Stimulated activated CD4-positive, alpha-beta T cell treated with anti-CD3 and anti-CD28 coated beads, Interleukin-12 subunit alpha, Interleukin-12 subunit beta, amount 100 ng/mL, for 48 hours (primary cell): ENCODE data around the gene SSC4D.
"Not testable (repeated sequence)": the region's sequence is repeated elsewhere in the genome, so short reads cannot be mapped to it uniquely, and the experiment has no call there.

ENCODE experiments used
- DNase-seq, 3 donors: peaks; one replicate each; pipeline ENCODE4 v3.0.0-alpha.2; 2020; ENCODE audit warnings: low read depth in 2 of 3, low spot score in 1 of 3

SSC4D gene

DNA sequence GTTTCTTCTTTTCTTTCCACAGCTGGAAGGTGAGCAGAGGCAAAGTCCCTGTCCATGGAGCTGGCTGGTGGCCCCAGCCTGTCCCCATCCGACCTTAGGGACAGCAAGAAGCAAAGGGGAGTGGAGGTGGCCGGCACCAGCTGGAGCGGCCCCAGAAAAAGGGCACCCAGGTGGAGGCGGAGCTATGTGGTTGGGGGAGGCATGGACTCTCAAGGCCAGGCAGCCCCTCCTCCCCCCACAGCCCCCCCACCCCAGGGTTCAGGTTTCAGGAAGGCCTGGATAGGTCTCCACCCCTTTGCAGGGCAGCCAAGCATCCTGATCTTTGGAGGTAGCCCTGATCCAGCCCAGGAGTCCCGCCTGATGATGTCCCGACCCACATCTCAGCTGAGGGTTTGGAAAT, at the start of gene SSC4D:
TSS of gene SSC4D (minus strand) at position 161 of the 400 bp plus-strand sequence. CDS start 5,258 bp downstream, outside the sequence.
- DNase-seq, result no peak

DNA sequence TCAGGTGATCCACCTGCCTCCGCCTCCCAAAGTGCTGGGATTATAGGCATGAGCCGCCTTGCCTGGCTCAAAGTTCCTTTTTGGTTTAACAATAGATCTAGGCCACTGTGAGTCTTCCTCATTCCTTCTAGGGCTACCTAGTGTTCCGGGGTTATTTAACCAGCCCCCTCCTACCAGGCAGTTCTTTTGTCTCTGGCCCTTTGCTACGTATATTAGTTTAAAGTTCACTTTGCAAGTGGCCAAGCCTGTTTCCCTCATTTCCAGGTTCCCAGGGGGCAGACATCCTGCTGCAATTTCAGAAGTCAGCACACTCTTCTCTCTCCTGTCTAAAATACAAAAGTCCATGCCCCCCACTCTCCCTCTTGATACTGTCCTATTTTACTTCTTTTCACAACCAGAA, 49.0 kb upstream of the SSC4D start:
- not testable (repeated sequence) for DNase-seq

DNA sequence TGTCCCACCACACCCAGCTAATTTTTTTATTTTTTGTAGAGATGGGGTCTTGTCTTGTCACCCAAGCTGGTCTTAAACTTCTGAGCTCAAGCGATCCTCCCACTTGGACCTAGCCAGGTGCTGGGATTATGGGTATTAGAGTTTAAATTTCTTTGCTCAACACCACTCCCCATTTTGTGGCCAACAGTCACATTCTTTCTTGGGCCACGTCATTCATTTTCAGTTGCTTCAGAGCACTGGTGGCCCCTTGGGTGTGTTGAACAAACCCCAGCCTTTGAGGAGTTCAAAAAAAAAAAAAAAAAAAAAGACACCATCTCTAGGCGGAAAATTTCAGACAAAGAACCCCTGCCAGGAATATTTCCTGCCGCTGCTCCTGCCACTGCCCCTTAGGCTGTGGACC, 47.5 kb upstream of the SSC4D start:
- DNase-seq, result not testable (repeated sequence)

DNA sequence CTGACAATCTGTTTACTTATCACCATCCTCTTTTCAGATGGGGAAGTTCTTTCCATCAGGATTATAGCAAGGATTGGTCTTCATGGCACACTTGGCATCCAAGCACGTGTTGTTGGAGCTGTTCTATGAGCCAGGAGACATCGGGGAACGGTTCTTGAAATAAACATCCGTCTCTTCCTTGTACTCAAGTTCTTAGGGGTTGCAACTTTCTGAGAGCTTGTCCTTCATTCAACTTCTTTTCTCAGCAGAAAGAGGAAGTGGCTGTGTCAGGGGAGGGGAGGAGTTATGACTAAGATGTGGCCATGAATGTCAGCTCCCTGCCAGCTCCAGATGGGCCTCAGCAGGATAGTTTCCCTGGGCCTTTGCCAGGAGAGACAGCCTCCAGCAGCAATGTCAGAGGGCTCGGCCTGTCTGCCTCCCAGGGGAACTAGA, 36.1 kb upstream of the SSC4D start:
- DNase-seq, result not testable (repeated sequence)

DNA sequence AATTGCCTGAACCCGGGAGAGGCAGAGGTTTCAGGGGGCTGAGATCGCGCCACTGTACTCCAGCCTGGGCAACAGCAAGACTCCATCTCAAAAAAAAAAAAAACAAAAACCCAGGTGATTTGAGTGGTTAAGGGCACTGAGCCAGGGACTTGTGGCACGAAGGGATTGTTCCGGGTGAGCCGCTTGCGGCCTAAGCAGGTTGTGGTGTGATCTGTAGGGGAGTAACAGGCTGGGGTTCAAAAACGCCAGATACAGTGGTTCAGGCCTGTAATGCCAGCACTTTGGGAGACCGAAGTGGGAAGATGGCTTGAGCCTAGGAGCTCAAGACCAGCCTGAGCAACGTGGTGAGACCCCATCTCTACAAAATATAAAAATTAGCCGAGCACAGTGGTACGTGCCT, 34.3 kb upstream of the SSC4D start:
- DNase-seq, result not testable (repeated sequence)

DNA sequence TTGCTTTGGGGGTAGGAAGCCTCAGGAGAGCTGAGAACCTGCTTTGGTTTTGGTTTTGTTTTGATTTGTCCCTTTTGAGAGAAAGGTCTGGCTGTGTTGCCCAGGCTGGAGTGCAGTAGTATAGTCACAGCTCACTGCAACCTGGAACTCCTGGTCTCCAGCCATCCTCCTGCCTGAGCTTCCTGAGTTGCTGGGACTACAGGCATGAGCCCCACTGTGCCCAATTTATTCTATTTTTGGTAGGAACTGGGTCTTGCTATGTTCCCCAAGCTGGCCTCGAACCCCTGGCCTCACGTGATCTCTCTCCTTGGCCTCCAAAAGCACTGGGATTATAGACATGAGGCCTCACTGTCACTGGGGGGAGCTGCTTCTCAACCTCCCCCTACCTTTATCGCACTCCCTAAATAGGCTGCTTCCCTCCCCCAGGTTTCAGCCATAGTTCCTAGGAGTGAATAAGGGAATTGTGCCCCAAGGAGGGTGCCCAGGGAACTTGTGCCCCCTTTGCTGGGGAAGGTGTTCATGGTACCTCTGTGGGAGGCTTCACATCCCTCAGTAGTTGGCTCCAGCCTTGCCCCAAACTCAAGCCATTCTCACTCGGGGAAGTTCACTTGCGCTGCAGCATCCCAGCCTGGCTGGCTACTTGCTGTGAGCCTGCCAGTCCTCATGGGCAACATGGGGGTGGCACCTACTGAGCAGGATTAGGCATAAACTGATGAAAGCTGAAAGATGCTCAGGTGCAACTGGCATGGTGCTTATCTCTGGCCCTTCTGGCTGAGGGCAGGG, 33.4 kb upstream of the SSC4D start:
- DNase-seq, result not testable (repeated sequence)

DNA sequence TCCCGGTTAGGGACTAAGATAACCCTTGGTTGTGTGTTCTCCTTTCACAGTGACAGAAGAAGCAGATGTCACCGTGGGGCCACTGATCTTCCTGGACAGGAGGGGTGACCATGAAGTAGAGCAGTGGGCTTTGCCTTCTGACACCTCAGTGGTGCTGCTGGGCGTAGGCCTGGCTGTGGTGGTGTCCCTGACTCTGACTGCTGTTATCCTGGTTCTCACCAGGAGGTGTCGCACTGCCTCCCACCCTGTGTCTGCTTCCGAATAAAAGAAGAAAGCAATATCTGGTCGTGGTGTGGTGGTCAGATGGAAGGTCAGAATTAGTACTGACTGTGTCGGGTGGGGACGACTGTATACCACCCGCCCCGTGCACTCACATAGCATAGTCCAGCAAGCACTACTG, 32.3 kb upstream of the SSC4D start:
- DNase-seq, result not testable (repeated sequence)

DNA sequence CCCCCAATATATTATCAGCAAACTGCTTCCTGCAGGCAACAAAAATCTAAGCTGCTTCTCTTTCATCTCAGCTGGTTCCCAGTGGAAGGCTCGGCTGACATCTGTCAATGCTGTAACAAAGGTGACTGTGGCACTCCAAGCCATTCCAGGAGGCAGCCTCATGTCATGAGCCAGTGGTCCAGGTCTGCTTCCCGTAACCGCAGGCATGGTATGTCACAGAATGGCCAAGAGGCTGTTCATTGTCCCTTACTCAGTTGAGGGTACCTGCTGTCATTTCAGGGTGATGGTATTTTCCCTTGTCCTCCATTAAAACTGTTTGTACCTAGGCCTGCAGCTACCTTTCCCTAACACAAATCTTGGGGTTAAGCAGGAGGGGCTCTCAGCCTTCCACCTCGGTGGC, 30.9 kb upstream of the SSC4D start:
- not testable (repeated sequence) for DNase-seq

DNA sequence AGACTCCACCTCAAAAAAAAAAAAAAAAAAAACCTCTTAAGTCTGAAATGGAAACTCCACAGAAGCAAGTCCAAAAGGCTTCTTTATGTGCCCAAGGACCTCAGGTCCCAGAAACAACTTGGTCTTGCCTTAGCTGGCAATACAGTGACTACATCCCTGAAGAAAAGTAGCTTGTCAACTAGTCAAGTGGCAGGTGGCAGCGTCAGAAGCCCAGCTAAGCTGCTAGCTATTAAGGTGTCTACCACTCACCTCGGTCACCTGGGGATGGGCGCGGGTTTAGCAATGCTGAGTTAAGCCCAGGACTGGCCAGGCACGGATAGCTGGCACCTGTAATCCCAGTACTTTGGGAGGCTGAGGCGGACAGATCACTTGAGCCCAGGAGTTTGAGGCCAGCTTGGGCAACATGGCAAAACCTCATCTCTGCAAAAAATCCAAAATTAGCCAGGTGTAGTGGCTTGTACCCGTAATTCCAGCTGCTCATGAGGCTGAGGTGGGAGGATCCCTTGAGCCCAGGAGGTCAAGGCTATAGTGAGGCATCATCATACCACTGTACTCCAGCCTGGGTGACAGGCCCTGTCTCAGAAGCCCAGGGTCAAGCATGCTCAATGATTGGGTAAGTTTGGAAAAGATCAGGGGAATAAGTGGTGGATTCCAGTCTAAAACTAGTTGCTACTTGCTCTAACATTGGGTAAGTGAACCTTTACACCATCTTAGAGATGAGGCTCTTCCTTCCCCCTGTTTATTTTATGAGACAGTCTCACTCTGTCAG, 29.8 kb upstream of the SSC4D start:
- DNase-seq, result not testable (repeated sequence)

DNA sequence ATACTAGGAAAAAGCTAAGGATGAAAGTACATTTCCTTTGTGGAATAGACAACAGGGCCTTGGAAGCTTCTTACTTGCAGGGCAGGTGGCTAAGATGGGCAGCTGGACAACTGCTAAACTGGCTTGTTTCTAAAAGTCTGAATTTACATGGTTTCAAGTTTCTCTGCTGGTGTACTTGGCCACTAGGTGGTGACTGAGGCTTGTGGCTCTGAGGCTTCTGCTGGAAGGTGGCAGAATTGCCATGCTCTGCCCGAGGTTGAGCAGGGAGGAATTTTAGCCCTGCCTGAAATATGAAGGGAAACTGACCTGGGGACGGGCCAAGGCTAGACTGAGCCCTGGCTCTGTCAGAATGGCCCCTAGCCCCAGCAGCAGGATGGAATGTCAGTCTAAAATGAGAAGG, 28.4 kb upstream of the SSC4D start:
- DNase-seq, result peak; percentile 38 to 52 (median 48)

DNA sequence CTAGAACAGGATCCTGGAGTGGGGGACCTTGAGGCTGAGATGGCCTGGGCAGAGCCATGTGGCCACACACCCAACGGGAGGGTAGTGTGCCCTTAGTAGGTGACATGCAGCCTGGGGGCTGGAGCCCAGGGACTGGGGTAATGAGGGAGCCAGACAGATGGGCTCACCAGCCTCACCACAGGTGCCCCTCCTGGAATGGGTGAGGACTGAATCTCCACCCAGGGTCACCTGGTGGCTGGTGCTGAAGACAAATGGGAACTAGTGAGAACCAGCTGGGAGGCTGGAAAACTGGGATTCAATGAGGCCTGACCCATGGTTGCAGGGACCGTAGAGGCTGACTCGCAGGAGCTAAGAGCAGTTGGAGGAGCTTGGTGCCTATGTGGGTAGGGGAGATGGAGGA, 21.3 kb upstream of the SSC4D start:
- no peak for DNase-seq

DNA sequence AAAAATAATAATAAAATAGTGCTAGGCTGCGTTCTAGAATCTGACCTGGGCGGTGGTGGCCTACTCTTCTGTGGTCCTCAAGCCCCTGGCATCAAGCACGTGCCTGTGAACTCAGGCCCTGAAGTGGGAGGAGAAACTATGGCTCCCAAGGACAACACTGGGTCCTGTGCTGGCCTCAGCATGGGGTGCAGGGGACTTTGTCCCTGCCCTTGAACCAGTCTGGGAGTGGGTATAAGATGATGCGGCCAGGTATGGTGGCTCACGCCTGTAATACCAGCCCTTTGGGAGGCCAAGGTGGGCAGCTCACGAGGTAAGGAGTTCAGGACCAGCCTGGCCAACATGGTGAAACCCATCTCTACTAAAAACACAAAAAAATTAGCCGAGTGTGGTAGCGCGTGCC, 20.7 kb upstream of the SSC4D start:
- DNase-seq, result no peak

DNA sequence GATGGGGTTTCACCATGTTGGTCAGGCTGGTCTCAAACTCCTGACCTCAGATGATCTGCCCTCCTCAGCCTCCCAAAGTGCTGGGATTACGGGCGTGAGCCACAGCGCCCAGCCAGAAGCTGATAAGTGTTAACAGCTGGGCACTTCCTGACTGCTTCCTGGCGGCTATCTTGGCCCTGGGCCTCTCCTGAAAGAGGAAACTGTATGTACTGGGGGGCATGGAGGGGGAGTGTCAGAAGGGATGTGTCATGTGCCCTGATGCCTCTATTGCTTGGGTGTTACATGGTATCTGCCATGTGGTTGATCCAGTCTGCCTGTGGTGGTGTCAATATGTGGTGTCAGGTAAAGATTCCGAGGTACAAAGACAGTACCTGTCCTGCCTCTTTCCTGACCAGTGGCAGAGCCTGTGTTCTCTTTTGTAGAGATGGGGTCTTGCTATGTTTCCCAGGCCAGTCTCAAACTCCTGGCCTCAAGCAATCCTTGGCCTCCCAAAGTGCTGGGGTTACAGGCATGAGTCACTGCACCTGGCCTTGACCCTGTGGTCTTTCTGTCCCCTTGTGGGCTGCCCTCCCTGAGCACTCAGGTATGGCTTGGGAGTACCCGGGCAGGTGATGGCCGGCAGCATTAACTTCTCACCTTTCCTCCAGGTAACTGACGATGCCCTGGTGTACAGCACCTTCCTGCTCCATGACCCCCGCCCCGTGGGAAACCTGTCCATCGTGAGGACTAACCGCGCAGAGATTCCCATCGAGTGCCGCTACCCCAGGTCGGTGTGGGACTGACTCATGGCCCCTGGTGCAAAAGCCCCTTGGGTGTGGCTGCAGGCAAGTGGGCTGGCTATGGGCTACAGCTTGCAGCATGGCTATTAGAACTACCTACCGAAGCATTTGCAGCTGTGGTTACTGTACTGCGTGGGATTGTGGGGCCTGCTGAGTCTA, 19.6 kb upstream of the SSC4D start:
- no peak for DNase-seq

DNA sequence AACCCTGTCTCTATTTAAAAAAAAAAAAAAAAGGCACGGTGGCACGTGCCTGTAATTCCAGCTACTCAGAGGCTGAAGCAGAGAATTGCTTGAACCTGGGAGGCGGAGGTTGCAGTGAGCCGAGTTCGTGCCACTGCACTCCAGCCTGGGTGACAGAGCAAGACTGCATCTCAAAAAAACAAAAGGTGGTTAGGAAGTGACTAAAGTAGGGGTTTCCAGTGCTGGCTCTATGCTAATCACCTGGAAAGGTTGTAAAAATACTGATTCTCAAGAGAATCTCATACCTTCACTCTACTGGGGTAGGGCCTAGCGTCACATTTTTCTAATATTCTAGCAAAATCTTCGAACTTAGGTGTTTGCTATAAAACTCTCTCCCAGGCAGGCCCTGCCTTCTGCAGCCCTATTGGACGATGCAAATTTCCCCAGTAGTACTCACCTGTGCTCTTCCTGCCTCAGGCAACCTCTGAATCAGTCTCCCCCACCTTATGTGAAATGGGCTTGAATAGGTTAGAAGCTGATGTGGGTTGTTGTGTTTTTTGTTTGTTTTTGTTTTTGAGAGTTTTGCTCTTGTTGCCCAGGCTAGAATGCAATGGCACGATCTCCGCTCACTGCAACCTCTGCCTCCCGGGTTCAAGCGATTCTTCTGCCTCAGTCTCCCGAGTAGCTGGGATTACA, 18.8 kb upstream of the SSC4D start:
- DNase-seq, result no peak

DNA sequence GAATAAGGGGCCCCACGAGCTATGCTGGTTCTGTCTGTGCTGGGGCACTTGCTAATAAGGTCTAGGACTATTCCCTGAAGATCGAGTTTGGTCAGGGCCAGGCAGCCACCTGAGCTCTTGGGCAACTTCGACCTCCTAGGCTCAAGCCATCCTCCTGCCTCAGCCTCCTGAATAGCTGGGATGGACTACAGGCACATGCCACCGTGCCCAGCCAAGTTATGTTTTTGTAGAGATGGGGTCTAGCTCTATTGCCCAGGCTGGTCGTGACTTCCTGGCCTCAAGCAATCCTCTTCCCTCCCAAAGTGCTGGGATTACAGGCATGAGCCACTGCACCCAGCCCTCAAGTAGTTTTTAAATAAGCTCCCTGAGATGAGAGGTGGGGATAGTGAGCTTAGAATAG, 18.1 kb upstream of the SSC4D start:
- DNase-seq, result no peak

DNA sequence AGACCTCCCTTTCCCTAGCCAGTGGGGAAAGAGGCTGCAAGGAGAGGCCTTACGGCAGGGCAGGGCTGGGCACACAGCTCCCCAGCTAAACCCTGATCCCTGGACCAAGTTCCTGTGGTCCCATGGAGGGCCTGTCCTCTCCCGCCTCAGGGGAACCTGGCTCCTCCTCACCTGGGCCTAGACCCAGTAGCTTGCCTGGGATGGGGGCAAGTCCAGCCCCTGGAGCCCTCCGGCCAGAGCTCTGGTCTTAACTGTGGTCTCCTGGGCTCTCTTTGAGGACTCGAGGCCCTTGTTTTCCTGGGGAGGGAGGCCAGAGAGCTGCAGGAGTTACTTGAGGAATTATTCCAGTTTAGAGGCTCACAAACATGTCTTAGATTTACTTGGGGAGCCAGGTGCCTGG, 16.7 kb upstream of the SSC4D start:
- DNase-seq, result no peak

DNA sequence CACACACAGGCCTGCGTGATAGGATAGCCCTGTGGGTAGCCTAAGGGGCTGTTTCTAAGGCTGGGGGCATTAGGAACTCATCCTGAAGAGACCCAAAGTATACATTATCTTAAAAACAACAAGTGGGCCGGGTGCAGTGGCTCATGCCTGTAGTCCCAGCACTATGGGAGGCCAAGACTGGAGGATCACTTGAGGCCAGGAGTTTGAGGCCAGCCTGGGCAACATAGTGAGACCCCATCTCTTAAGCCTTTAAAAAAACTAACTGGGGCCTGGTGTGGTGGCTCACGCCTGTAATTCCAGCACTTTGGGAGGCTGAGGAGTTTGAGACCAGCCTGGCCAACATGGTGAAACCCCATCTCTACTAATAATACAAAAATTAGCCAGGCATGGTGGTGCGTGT, 16.1 kb upstream of the SSC4D start:
- DNase-seq, result not testable (repeated sequence)

DNA sequence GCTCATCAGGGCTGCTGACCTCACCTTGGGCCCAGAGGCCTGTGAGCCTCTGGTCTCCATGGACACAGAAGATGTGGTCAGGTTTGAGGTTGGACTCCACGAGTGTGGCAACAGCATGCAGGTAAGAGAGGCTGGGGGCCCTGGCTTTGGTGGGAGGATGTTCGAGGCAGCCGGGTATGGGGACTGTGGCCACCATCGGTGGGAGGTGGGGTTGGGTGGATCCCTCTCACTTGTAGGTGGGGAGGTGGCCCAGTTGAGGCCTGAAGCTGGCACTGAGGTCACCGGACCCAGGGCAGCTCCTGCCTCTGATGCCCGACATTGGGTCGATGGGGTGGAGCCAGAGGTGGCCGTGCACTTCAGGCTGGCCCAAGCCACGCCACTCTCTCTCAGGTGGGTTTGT, 15.7 kb upstream of the SSC4D start:
- no peak for DNase-seq

DNA sequence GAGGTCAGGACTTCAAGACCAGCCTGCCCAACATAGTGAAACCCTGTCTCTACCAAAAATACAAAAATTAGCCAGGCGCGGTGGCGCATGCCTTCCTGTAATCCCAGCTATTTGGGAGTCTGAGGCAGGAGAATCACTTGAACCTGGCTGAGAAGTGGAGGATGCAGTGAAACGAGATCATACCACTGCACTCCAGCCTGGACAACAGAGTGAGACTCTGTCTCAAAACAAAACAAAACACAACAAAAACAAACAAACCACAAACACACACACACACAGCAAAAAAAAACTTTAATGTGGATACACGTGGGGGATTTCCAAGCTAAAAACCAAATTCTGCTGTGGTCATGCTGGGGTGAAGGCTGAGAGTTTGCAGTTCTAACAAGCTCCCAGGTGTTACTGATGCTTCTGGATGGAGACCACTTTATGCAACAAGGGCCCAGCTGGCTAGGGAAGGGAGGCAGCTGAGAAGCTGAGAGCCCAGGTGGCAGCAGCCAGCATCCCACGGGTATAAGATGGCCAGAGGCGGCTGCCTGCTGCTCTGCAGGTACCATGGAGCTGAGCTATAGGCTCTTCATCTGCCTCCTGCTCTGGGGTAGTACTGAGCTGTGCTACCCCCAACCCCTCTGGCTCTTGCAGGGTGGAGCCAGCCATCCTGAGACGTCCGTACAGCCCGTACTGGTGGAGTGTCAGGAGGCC, 15.1 kb upstream of the SSC4D start, which contains the start of gene ZP3:
TSS of gene ZP3 (plus strand) at position 538 of the 699 bp plus-strand sequence. CDS start at position 553, 15 bp downstream.
- no peak for DNase-seq
